Retinal pigment epithelial cell (primary cell): Measurements from ENCODE around the gene TGM6.

ENCODE experiments used
- DNase-seq: peaks from one replicate; pipeline ENCODE4 v3.0.0-alpha.2; 2010; ENCODE audit warnings: low read depth
- H3K4me3 ChIP-seq: 2 replicates; pipeline ENCODE4 v1.5.1; 2011; ENCODE audit warnings: mild to moderate bottlenecking, low read length, control low read depth, moderate library complexity
- CTCF ChIP-seq: conservative IDR thresholded peaks from 2 replicates; pipeline ENCODE4 v1.5.1; 2011; ENCODE audit warnings: low read depth, low read length, control low read depth, inconsistent platforms

Gene TGM6

GRCh38 chr20:2363187-2363586 is 17.5 kb upstream of the TGM6 start:
- no peak overlapping the region for H3K4me3 ChIP-seq
- no peak for TF ChIP-seq CTCF
- DNase-seq = no peak

GRCh38 chr20:2363587-2363986 is 17.1 kb upstream of the TGM6 start:
- TF ChIP-seq CTCF = no peak
- H3K4me3 ChIP-seq = no peak overlapping the region
- DNase-seq = no peak

GRCh38 chr20:2364044-2364443 is 16.7 kb upstream of the TGM6 start:
- no peak for TF ChIP-seq CTCF
- no peak for DNase-seq
- no peak overlapping the region for H3K4me3 ChIP-seq

GRCh38 chr20:2365091-2365490 is 15.6 kb upstream of the TGM6 start:
- no peak for DNase-seq
- H3K4me3 ChIP-seq = no peak overlapping the region
- no peak for TF ChIP-seq CTCF

GRCh38 chr20:2365666-2366065 is 15.0 kb upstream of the TGM6 start:
- no peak overlapping the region for H3K4me3 ChIP-seq
- no peak for DNase-seq

GRCh38 chr20:2368621-2369020 is 12.1 kb upstream of the TGM6 start:
- DNase-seq = no peak
- no peak overlapping the region for H3K4me3 ChIP-seq
- TF ChIP-seq CTCF = no peak

More at GRCh38 chr20:2365666-2366065, 15.0 kb upstream of the TGM6 start:
- TF ChIP-seq CTCF = no peak

GRCh38 chr20:2373098-2373497 is 7.6 kb upstream of the TGM6 start:
- no peak for TF ChIP-seq CTCF
- no peak for DNase-seq
- H3K4me3 ChIP-seq = no peak overlapping the region
